Uterus (tissue), 4 donors: ENCODE data around the gene FBP1. TPM values are rescaled to one million over a fixed set of nuclear protein-coding genes. Genes with fewer than 3 reads are reported as not detected.

Experiments used
- DNase-seq, 2 donors: peaks; one replicate each; pipeline ENCODE4 v3.0.0-alpha.2; 2019 to 2020
- H3K27ac ChIP-seq, 2 donors: fragments of 200-600 bp; sonication (generic); 1 replicate in 1 of 2; 2 replicates in 1 of 2; pipeline ENCODE4 v1.5.1; 2016 to 2018
- H3K27me3 ChIP-seq, 2 donors: fragments of 200-600 bp; sonication (generic); one replicate each; pipeline ENCODE4 v1.5.1; 2018 to 2019; ENCODE audit warnings: control low read depth in 1 of 2
- H3K36me3 ChIP-seq, 2 donors: fragments of 200-600 bp; sonication (generic); one replicate each; pipeline ENCODE4 v1.5.1; 2019; ENCODE audit warnings: control low read depth in 1 of 2
- H3K4me1 ChIP-seq, 2 donors: fragments of 200-600 bp; sonication (generic); one replicate each; pipeline ENCODE4 v1.5.1; 2018 to 2019; ENCODE audit warnings: control low read depth in 1 of 2
- H3K4me3 ChIP-seq, 2 donors: fragments of 200-600 bp; sonication (generic); 1 replicate in 1 of 2; 2 replicates in 1 of 2; pipeline ENCODE4 v1.5.1; 2018 to 2019; ENCODE audit warnings: mild to moderate bottlenecking in 1 of 2
- H3K9me3 ChIP-seq, 2 donors: fragments of 200-600 bp; sonication (generic); one replicate each; pipeline ENCODE4 v1.5.1; 2019; ENCODE audit warnings: control low read depth in 1 of 2
- POLR2A ChIP-seq, 2 donors: fragments of 450-650 bp; IDR thresholded peaks; one replicate each; pipeline ENCODE4 v1.6.1; 2016; ENCODE audit warnings: antibody characterized with exemption in 2 of 2, mild to moderate bottlenecking in 1 of 2, moderate library complexity in 1 of 2
- intact Hi-C: fragments of 100-400 bp; cut with DNase I; formaldehyde crosslinking; loops from one replicate; pipeline ENCODE4 v1.15.1; 2023; ENCODE audit warnings: low total_unique reads
- total RNA-seq, 4 donors: library from RNA; depleted of rRNA in 3 of 4; stranded (reverse); fragments of >200 nt in 3 of 4; gene quantifications; one replicate each; pipeline versions ENCODE4 v1.1.0 to v1.2.4, GENCODE V29; 2014 to 2023
- TF ChIP-seq, protein P1 (sequence below), 4 experiments: fragments of 200-600 bp in 2 of 4; fragments of 450-650 bp in 2 of 4; sonication (generic) in 2 of 4; IDR thresholded peaks; one replicate each; pipeline ENCODE4 v1.5.1; 2016 to 2019; ENCODE audit warnings: antibody characterized with exemption in 4 of 4, mild to moderate bottlenecking in 2 of 4, moderate library complexity in 1 of 4
- donor health status: DM: yes; HTN: yes; CAD: no.

FBP1 gene
- total RNA-seq = 1 to 10 TPM in 1 of 4 donors, under 1 TPM in 2, not detected in 1; 0.29 to 2.6 (median 0.90) TPM

DNA sequence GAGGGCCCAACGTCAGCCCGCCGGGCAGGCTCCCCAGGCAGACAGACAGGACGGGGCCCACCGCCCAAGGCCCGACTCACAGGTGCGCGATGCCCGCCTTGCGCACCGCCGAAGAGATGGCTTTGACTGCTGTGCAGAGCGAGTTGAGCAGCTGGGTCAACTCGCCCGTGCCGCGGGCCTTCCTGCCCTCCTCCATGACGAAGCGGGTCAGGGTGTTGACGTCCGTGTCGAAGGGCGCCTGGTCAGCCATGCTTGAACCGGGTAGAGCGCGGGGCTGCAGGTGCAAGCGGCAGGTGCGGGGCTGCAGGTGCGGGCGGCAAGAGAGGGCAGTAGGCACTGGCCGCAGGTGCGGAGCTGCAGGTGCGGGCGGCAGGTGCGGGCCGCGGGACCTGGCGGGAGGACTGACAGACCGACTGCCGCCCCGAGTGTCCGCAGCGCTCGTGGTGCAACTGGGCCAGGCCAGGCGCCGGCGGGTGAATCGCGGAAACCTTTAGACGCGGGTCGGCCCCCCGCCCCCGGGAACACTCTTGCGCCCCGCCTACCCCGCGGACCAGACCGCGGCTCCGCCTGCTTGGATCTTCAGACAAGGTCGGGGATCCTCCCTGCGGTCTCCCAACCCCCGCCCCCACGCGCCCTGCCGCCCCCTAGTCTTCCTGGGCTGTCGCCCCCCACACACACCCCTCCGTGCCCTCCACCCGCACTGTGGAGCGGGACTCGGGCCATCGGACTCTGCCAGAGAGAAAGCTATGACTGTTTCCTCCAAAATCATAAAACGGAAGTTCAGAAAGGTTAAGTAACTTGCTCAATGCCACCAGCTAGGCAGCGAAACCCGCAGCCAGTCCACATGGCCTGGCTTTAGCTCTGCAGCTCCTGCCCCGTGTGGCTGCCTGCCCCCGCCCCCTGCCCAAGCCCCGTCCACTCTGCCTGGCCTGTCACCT lies at the start of gene FBP1:
Gene FBP1, minus strand, starts transcription at position 458 of the 938 bp plus-strand sequence. Its CDS starts 208 bp downstream, at position 250.
- Histone ChIP-seq H3K4me1 (peaks cover 0 to 8% of the 10 kb centered on the region in 2 donors), H3K9me3 (no peaks in the 10 kb centered on the region), H3K36me3 (no peaks in the 10 kb centered on the region), H3K4me3 (peak within 1 kb of the TSS; percentile 31 to 45), H3K27ac (no peak within 1 kb of the TSS), H3K27me3 (peaks cover 0 to 10% of the 10 kb centered on the region in 2 donors)
- intact Hi-C loops = no loop called here
- no peak for TF ChIP-seq POLR2A (IDR thresholded peaks at IDR 0.05)
- TF ChIP-seq, protein P1, sequence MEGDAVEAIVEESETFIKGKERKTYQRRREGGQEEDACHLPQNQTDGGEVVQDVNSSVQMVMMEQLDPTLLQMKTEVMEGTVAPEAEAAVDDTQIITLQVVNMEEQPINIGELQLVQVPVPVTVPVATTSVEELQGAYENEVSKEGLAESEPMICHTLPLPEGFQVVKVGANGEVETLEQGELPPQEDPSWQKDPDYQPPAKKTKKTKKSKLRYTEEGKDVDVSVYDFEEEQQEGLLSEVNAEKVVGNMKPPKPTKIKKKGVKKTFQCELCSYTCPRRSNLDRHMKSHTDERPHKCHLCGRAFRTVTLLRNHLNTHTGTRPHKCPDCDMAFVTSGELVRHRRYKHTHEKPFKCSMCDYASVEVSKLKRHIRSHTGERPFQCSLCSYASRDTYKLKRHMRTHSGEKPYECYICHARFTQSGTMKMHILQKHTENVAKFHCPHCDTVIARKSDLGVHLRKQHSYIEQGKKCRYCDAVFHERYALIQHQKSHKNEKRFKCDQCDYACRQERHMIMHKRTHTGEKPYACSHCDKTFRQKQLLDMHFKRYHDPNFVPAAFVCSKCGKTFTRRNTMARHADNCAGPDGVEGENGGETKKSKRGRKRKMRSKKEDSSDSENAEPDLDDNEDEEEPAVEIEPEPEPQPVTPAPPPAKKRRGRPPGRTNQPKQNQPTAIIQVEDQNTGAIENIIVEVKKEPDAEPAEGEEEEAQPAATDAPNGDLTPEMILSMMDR (IDR thresholded peaks at IDR 0.05) = no peak
- DNase-seq = no peak

DNA sequence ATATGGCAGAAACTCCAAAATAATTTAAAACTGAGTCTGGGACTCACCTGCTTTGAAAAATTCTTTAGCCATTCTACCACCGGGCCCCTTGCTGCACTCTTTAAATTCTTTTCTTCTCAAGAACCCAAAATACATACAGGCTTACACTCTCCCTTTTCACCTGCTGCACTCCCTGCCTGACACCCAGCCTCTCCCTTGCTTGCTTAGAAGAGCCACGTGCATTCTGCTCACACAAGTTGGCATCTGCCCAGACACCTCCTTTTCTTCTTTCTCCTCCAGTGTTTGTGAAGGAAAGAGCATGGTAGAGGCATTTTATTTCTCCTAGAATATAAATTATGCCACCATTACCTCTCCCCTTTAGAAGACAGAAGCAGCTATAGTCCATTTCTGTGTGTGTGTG lies 48.1 kb upstream of the FBP1 start:
- DNase-seq = no peak
- no peaks in the 10 kb centered on the region for H3K9me3 ChIP-seq
- intact Hi-C loops = loop anchor here (10.0 kb wide), 1 partner anchor 77 kb away; no protein-coding TSS in a partner anchor

DNA sequence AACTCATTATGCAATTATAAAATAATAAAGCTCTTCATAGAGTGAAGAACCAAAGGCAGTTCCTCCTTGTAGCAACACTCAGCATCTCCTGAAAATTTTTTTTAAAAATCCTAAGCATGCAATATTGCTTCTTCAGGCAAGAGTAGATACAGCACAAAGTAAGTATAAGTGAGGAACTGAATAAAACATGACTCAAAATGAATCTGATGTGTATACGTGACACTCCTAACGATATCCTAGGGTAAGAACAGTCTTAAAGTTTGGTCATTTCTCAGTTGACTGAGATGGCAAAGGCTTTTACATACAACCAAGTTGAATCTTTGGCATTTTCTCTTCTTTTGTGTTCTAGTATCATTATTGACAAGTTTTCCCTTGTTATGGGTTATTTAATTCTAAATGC lies 46.0 kb upstream of the FBP1 start:
- Histone ChIP-seq H3K4me3 (no peak overlapping the region), H3K4me1 (no peaks in the 10 kb centered on the region), H3K9me3 (no peaks in the 10 kb centered on the region), H3K36me3 (no peaks in the 10 kb centered on the region), H3K27me3 (no peaks in the 10 kb centered on the region), H3K27ac (no peak overlapping the region)
- intact Hi-C loops = loop anchor here (10.0 kb wide), 1 partner anchor 79 kb away; no protein-coding TSS in a partner anchor
- DNase-seq = no peak
- no peak for TF ChIP-seq POLR2A (IDR thresholded peaks at IDR 0.05)
- TF ChIP-seq, protein P1 (IDR thresholded peaks at IDR 0.05) = no peak

More for the DNA sequence above, 48.1 kb upstream of the FBP1 start:
- Histone ChIP-seq H3K4me3 (no peak overlapping the region), H3K4me1 (no peaks in the 10 kb centered on the region), H3K27me3 (no peaks in the 10 kb centered on the region), H3K27ac (no peak overlapping the region), H3K36me3 (no peaks in the 10 kb centered on the region)
- TF ChIP-seq, protein P1 (IDR thresholded peaks at IDR 0.05) = no peak
- TF ChIP-seq POLR2A (IDR thresholded peaks at IDR 0.05) = no peak

DNA sequence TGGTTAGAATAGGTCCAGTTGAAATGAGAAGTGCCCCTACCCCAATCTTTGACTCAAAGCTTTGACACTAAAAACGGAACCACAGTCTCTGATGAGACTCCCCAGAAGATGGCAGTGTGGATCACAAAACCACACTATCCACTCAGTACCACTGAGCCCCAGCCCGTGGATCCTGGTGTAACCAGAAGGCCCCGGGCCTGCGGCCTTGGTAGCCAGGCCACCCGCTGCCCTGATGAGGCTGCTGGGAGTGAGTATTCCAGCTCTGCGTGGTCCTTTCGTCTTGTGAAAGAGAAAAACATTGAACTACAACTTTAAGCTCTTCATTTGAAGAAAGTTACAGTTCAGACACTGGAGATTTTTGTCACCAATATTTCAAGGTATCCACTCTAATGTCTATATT lies 42.2 kb upstream of the FBP1 start:
- TF ChIP-seq, protein P1 (IDR thresholded peaks at IDR 0.05) = peak; percentile 74 to 90 (median 79)
- TF ChIP-seq POLR2A (IDR thresholded peaks at IDR 0.05) = no peak
- intact Hi-C loops = loop anchor here (5.0 to 10.0 kb wide), 2 partner anchors 83 to 451 kb away; no protein-coding TSS in a partner anchor
- no peaks in the 10 kb centered on the region for H3K4me1 ChIP-seq
- H3K4me3 ChIP-seq = no peak overlapping the region
- DNase-seq = peak; percentile 69 to 81
- H3K27me3 ChIP-seq = no peaks in the 10 kb centered on the region
- H3K36me3 ChIP-seq = no peaks in the 10 kb centered on the region
- H3K27ac ChIP-seq = peak overlapping the region; percentile 28 to 35
- no peaks in the 10 kb centered on the region for H3K9me3 ChIP-seq

DNA sequence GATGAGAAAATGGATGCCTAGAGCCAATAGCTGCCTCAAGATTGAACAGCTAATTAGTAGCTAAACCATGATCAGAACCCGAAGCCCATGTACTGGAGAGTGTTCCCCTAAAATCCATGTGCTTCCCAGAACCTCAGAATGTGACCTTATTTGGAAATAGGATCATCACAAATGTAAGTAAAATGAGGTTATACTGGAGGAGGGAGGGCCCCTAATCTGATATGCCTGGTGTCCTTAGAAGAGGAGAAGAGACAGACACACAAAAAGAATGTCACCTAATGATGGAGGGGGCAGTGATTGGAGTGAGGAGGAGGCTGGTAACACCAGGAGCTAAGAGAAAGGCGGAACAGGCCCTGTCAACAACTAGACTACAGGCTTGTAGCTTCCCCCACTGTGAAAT lies 41.3 kb upstream of the FBP1 start:
- Histone ChIP-seq H3K4me1 (peaks cover 0 to 5% of the 10 kb centered on the region in 2 donors), H3K36me3 (no peaks in the 10 kb centered on the region), H3K27me3 (no peaks in the 10 kb centered on the region), H3K27ac (no peak overlapping the region), H3K4me3 (no peak overlapping the region), H3K9me3 (no peaks in the 10 kb centered on the region)
- DNase-seq = no peak
- intact Hi-C loops = loop anchor here (5.0 to 10.0 kb wide), 2 partner anchors 84 to 452 kb away; no protein-coding TSS in a partner anchor
- TF ChIP-seq, protein P1 (IDR thresholded peaks at IDR 0.05) = no peak
- TF ChIP-seq POLR2A (IDR thresholded peaks at IDR 0.05) = no peak
